Activated naive CD4-positive, alpha-beta T cell treated with Interleukin-2 at 50 U/mL for 16 hours (primary cell): ENCODE data around the gene CNIH4.
"Not testable (repeated sequence)": the region's sequence is repeated elsewhere in the genome, so short reads cannot be mapped to it uniquely, and the experiment has no call there.

Source experiments
- DNase-seq: peaks from one replicate; pipeline ENCODE4 v3.0.0-alpha.2; 2020

CNIH4 gene

GRCh38 chr1:224356685-224357625, at the start of gene CNIH4:
Gene CNIH4 (plus strand): TSS chr1:224356879. CDS start chr1:224356925, 46 bp downstream.
- peak; percentile 92 for DNase-seq

GRCh38 chr1:224308064-224308463, 48.6 kb upstream of the CNIH4 start:
- no peak for DNase-seq

GRCh38 chr1:224311503-224311902, 45.2 kb upstream of the CNIH4 start:
- not testable (repeated sequence) for DNase-seq

GRCh38 chr1:224312025-224312424, 44.7 kb upstream of the CNIH4 start:
- no peak for DNase-seq

- no peak for DNase-seq
Measured at GRCh38 chr1:224317383-224318045, 39.2 kb upstream of the CNIH4 start.

- DNase-seq: no peak
Measured at GRCh38 chr1:224321706-224322105, 35.0 kb upstream of the CNIH4 start.

- no peak for DNase-seq
Measured at GRCh38 chr1:224325959-224326358, 30.7 kb upstream of the CNIH4 start.

GRCh38 chr1:224328644-224329043, 28.0 kb upstream of the CNIH4 start:
- DNase-seq: no peak

GRCh38 chr1:224329484-224329841, 27.2 kb upstream of the CNIH4 start:
- DNase-seq: no peak

- peak; percentile 82 for DNase-seq
Measured at GRCh38 chr1:224329842-224330753, 26.6 kb upstream of the CNIH4 start, which contains the start of gene NVL. Gene NVL (minus strand): TSS chr1:224330172. CDS start chr1:224330127, 45 bp downstream.

GRCh38 chr1:224331326-224331725, 25.4 kb upstream of the CNIH4 start:
- no peak for DNase-seq

GRCh38 chr1:224331824-224332223, 24.9 kb upstream of the CNIH4 start:
- DNase-seq: no peak

GRCh38 chr1:224333309-224333926, 23.3 kb upstream of the CNIH4 start:
- no peak for DNase-seq

- DNase-seq: no peak
Measured at GRCh38 chr1:224333939-224334786, 22.5 kb upstream of the CNIH4 start.

GRCh38 chr1:224338150-224338838, 18.4 kb upstream of the CNIH4 start:
- no peak for DNase-seq

- no peak for DNase-seq
Measured at GRCh38 chr1:224339442-224340033, 17.1 kb upstream of the CNIH4 start.

GRCh38 chr1:224340453-224341384, 16.0 kb upstream of the CNIH4 start:
- peak; percentile 30 for DNase-seq

- no peak for DNase-seq
Measured at GRCh38 chr1:224343679-224344078, 13.0 kb upstream of the CNIH4 start.

GRCh38 chr1:224348137-224348536, 8.5 kb upstream of the CNIH4 start:
- DNase-seq: no peak
